ENCODE measurements around the gene CLBA1.

CLBA1 gene

GRCh38 chr14:104998801-104999200 lies 13.2 kb downstream of the CLBA1 start:
- in situ Hi-C loops (cut with HindIII; ENCODE audit: low sequenced_read_pairs) = no loop called here

- in situ Hi-C loops (cut with HindIII; ENCODE audit: low sequenced_read_pairs) = no loop called here
Observed at GRCh38 chr14:104999361-104999760, 13.8 kb downstream of the CLBA1 start.

GRCh38 chr14:105005329-105005928 lies 19.8 kb downstream of the CLBA1 start:
- in situ Hi-C loops (cut with HindIII; ENCODE audit: low sequenced_read_pairs) = no loop called here

GRCh38 chr14:105005929-105006830 lies 20.6 kb downstream of the CLBA1 start:
- in situ Hi-C loops (cut with HindIII; ENCODE audit: low sequenced_read_pairs) = no loop called here

- in situ Hi-C loops (cut with HindIII; ENCODE audit: low sequenced_read_pairs) = no loop called here
Observed at GRCh38 chr14:105006831-105007592, 21.4 kb downstream of the CLBA1 start.

- in situ Hi-C loops (cut with HindIII; ENCODE audit: low sequenced_read_pairs) = no loop called here
Observed at GRCh38 chr14:105007593-105008264, 22.1 kb downstream of the CLBA1 start.

- in situ Hi-C loops (cut with HindIII; ENCODE audit: low sequenced_read_pairs) = no loop called here
Observed at GRCh38 chr14:105010106-105010505, 24.5 kb downstream of the CLBA1 start.

- in situ Hi-C loops (cut with HindIII; ENCODE audit: low sequenced_read_pairs) = no loop called here
Observed at GRCh38 chr14:105010891-105011291, 25.3 kb downstream of the CLBA1 start.

GRCh38 chr14:105011312-105011990 lies 25.9 kb downstream of the CLBA1 start:
- in situ Hi-C loops (cut with HindIII; ENCODE audit: low sequenced_read_pairs) = no loop called here

- in situ Hi-C loops (cut with HindIII; ENCODE audit: low sequenced_read_pairs) = no loop called here
Observed at GRCh38 chr14:105012171-105012985, 26.8 kb downstream of the CLBA1 start.

- in situ Hi-C loops (cut with HindIII; ENCODE audit: low sequenced_read_pairs) = no loop called here
Observed at GRCh38 chr14:105013150-105013785, 27.7 kb downstream of the CLBA1 start.

GRCh38 chr14:105014032-105014431 lies 28.4 kb downstream of the CLBA1 start:
- in situ Hi-C loops (cut with HindIII; ENCODE audit: low sequenced_read_pairs) = no loop called here

GRCh38 chr14:105014631-105015030 lies 29.0 kb downstream of the CLBA1 start:
- in situ Hi-C loops (cut with HindIII; ENCODE audit: low sequenced_read_pairs) = no loop called here

GRCh38 chr14:105015242-105015641 lies 29.7 kb downstream of the CLBA1 start:
- in situ Hi-C loops (cut with HindIII; ENCODE audit: low sequenced_read_pairs) = no loop called here

- in situ Hi-C loops (cut with HindIII; ENCODE audit: low sequenced_read_pairs) = no loop called here
Observed at GRCh38 chr14:105015905-105016304, 30.3 kb downstream of the CLBA1 start.

GRCh38 chr14:105018414-105018813 lies 32.8 kb downstream of the CLBA1 start:
- in situ Hi-C loops (cut with HindIII; ENCODE audit: low sequenced_read_pairs) = no loop called here

- in situ Hi-C loops (cut with HindIII; ENCODE audit: low sequenced_read_pairs) = no loop called here
Observed at GRCh38 chr14:105019861-105020814, 34.5 kb downstream of the CLBA1 start.

All from DLD1 (cell line).